Measurements from ENCODE around the gene GTPBP8. TPM values are rescaled to one million over a fixed set of nuclear protein-coding genes. Genes with fewer than 3 reads are reported as not detected.

Gene GTPBP8
- total and polyA plus RNA-seq, 10 of the 15 experiments (the other 5 are each of a cell fraction or from before 2014, with no cell fraction given): 10.3 to 29.0 (median 17.0) TPM

DNA sequence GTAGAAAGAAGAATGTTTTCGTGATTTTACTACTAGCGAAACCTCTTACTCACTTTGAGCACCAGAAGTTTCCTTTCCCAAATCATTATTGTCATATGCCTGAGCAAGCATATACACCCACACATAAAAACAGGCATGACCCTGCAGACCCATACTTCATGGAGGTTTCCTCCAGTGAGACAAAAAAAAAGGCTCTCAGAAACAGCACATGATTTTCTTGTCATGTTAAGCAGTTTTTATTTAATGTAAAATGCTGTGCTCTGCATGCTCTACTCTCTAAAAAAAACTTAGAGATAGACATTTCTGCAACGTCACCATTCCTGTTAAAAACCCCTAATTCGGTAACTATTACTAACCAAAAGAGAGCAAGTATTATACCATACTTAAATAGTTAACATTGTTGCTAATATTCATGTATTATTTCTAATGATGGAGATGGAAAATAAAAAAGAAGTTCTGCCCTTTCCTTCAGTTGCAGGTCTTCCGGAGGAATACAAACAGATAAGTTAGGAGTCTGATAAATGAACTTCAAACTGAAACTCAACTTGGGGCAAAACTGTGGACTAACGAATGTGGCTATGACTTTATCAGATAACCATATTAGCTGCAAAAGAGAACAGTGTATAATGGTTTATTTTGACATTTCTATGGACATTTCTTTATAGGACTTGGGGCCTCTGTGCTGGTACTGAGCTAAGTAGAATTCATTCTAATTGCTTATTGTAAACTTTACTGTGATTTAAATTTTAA lies 31.8 kb upstream of the GTPBP8 start (continued):
- TF ChIP-seq, protein P1, sequence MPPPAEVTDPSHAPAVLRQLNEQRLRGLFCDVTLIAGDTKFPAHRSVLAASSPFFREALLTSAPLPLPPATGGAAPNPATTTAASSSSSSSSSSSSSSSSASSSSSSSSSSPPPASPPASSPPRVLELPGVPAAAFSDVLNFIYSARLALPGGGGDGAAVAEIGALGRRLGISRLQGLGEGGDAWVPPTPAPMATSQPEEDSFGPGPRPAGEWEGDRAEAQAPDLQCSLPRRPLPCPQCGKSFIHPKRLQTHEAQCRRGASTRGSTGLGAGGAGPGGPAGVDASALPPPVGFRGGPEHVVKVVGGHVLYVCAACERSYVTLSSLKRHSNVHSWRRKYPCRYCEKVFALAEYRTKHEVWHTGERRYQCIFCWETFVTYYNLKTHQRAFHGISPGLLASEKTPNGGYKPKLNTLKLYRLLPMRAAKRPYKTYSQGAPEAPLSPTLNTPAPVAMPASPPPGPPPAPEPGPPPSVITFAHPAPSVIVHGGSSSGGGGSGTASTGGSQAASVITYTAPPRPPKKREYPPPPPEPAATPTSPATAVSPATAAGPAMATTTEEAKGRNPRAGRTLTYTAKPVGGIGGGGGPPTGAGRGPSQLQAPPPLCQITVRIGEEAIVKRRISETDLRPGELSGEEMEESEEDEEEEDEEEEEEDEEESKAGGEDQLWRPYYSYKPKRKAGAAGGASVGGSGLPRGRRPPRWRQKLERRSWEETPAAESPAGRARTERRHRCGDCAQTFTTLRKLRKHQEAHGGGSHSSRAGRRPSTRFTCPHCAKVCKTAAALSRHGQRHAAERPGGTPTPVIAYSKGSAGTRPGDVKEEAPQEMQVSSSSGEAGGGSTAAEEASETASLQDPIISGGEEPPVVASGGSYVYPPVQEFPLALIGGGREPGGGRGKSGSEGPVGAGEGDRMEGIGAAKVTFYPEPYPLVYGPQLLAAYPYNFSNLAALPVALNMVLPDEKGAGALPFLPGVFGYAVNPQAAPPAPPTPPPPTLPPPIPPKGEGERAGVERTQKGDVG (CRISPR knock-in tag; IDR thresholded peaks at IDR 0.05): no peak
- TF ChIP-seq ZBED1 (IDR thresholded peaks at IDR 0.05; ENCODE audit: borderline replicate concordance) (no peak), ATF7 (IDR thresholded peaks at IDR 0.05; ENCODE audit: low read depth) (no peak), CREB1 (IDR thresholded peaks at IDR 0.05; ENCODE audit: low read depth) (no peak), ZNF384 (IDR thresholded peaks at IDR 0.05; ENCODE audit: borderline replicate concordance, low read depth, low read length) (no peak), BHLHE40 (IDR thresholded peaks at IDR 0.05; ENCODE audit: borderline replicate concordance in 1 of 2, low read depth in 2 of 2, low read length in 1 of 2) (no peak), MXI1 (IDR thresholded peaks at IDR 0.05; ENCODE audit: low read depth, low read length) (no peak), ZZZ3 (IDR thresholded peaks at IDR 0.05; ENCODE audit: control insufficient read depth, insufficient read length, low read depth) (no peak), MEF2A (IDR thresholded peaks at IDR 0.05; ENCODE audit: insufficient read depth, low read depth, low read length) (peak; percentile 44; the same call in 1 of the 2 replicates), MYC (IDR thresholded peaks at IDR 0.05; ENCODE audit: insufficient read depth, insufficient read length, insufficient replicate concordance, low read length, severe bottlenecking) (no peak)
- TF ChIP-seq, protein P2, sequence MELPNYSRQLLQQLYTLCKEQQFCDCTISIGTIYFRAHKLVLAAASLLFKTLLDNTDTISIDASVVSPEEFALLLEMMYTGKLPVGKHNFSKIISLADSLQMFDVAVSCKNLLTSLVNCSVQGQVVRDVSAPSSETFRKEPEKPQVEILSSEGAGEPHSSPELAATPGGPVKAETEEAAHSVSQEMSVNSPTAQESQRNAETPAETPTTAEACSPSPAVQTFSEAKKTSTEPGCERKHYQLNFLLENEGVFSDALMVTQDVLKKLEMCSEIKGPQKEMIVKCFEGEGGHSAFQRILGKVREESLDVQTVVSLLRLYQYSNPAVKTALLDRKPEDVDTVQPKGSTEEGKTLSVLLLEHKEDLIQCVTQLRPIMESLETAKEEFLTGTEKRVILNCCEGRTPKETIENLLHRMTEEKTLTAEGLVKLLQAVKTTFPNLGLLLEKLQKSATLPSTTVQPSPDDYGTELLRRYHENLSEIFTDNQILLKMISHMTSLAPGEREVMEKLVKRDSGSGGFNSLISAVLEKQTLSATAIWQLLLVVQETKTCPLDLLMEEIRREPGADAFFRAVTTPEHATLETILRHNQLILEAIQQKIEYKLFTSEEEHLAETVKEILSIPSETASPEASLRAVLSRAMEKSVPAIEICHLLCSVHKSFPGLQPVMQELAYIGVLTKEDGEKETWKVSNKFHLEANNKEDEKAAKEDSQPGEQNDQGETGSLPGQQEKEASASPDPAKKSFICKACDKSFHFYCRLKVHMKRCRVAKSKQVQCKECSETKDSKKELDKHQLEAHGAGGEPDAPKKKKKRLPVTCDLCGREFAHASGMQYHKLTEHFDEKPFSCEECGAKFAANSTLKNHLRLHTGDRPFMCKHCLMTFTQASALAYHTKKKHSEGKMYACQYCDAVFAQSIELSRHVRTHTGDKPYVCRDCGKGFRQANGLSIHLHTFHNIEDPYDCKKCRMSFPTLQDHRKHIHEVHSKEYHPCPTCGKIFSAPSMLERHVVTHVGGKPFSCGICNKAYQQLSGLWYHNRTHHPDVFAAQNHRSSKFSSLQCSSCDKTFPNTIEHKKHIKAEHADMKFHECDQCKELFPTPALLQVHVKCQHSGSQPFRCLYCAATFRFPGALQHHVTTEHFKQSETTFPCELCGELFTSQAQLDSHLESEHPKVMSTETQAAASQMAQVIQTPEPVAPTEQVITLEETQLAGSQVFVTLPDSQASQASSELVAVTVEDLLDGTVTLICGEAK (IDR thresholded peaks at IDR 0.05; ENCODE audit: borderline replicate concordance): no peak
- TF ChIP-seq, protein P3, sequence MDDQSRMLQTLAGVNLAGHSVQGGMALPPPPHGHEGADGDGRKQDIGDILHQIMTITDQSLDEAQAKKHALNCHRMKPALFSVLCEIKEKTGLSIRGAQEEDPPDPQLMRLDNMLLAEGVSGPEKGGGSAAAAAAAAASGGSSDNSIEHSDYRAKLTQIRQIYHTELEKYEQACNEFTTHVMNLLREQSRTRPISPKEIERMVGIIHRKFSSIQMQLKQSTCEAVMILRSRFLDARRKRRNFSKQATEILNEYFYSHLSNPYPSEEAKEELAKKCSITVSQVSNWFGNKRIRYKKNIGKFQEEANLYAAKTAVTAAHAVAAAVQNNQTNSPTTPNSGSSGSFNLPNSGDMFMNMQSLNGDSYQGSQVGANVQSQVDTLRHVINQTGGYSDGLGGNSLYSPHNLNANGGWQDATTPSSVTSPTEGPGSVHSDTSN (IDR thresholded peaks at IDR 0.05; ENCODE audit: insufficient replicate concordance, low read depth, low read length): no peak
- TF ChIP-seq, protein P4, sequence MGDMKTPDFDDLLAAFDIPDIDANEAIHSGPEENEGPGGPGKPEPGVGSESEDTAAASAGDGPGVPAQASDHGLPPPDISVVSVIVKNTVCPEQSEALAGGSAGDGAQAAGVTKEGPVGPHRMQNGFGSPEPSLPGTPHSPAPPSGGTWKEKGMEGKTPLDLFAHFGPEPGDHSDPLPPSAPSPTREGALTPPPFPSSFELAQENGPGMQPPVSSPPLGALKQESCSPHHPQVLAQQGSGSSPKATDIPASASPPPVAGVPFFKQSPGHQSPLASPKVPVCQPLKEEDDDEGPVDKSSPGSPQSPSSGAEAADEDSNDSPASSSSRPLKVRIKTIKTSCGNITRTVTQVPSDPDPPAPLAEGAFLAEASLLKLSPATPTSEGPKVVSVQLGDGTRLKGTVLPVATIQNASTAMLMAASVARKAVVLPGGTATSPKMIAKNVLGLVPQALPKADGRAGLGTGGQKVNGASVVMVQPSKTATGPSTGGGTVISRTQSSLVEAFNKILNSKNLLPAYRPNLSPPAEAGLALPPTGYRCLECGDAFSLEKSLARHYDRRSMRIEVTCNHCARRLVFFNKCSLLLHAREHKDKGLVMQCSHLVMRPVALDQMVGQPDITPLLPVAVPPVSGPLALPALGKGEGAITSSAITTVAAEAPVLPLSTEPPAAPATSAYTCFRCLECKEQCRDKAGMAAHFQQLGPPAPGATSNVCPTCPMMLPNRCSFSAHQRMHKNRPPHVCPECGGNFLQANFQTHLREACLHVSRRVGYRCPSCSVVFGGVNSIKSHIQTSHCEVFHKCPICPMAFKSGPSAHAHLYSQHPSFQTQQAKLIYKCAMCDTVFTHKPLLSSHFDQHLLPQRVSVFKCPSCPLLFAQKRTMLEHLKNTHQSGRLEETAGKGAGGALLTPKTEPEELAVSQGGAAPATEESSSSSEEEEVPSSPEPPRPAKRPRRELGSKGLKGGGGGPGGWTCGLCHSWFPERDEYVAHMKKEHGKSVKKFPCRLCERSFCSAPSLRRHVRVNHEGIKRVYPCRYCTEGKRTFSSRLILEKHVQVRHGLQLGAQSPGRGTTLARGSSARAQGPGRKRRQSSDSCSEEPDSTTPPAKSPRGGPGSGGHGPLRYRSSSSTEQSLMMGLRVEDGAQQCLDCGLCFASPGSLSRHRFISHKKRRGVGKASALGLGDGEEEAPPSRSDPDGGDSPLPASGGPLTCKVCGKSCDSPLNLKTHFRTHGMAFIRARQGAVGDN (IDR thresholded peaks at IDR 0.05): no peak

Measured in GM12878 (cell line).